Measurements from ENCODE around the gene TMEM106A.
"Not testable (repeated sequence)": the region's sequence is repeated elsewhere in the genome, so short reads cannot be mapped to it uniquely, and the experiment has no call there.

TMEM106A gene, protein sequence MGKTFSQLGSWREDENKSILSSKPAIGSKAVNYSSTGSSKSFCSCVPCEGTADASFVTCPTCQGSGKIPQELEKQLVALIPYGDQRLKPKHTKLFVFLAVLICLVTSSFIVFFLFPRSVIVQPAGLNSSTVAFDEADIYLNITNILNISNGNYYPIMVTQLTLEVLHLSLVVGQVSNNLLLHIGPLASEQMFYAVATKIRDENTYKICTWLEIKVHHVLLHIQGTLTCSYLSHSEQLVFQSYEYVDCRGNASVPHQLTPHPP

DNA sequence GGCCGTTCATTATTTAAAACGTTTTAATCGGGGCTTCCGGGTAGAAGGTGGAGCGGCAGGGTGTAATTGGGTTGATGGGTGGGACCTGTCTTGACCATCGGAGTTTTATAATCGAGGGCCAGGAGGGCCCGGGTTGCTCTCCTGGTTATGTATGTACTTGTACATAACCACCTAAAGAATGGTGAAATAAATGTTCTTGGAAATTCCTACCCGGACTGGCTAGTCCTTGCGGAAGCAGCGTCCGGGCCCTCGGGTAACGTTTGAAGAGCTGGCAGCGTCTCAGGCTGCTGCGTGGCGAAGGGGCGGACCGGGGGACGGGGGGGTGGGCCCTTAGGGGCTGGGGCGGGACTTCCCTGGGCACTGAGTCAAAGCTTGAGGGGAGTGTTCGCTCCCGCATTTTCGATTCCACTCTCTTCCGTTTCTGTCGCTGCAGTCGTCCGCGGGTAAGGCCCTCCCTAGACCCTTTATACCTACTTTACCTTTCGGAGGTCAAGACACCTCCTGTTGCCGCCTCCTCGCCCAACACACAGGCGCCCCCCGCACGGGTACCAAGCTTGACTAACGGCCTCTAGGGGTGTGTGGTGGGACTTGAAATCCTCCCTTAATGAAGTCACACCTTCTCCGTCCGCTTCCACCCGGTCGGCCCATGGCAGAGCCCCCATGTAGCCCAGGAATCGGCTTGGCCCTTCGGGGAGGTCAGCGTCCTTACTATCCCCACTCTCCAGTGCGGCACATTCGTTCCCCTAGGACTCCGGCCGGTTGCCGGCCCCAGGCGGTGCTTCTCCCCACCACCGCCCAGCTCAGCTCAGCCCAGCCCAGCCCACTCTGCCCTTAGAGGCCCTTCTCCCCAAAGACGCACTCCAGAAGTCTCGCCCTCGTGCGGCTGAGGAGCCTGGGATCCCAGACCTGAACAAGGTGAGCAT is at the start of gene TMEM106A:
Gene TMEM106A, plus strand, starts transcription at position 396 of the 923 bp plus-strand sequence. CDS start 1,167 bp downstream, outside the sequence.
- peak; percentile 83 for DNase-seq

DNA sequence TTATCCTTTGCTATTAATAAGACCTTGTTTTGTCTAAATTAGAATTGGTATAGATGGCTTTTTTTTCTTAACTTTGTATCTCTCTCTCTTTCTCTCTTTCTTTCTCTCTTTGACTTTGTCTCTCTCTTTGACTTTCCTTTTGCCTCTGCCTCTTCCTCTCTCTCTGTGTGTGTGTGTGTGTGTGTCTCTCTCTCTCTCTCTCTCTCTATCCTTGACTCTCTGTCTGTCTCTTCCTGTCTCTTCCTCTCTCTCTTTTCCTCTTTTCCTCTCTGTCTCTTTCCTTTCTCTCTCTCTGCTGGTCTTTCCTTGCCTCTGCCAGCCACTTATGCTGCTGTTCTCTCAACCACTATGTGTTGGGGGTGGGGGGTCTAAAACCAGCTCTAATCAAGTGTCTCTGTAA is 45.7 kb upstream of the TMEM106A start:
- DNase-seq, result not testable (repeated sequence)

DNA sequence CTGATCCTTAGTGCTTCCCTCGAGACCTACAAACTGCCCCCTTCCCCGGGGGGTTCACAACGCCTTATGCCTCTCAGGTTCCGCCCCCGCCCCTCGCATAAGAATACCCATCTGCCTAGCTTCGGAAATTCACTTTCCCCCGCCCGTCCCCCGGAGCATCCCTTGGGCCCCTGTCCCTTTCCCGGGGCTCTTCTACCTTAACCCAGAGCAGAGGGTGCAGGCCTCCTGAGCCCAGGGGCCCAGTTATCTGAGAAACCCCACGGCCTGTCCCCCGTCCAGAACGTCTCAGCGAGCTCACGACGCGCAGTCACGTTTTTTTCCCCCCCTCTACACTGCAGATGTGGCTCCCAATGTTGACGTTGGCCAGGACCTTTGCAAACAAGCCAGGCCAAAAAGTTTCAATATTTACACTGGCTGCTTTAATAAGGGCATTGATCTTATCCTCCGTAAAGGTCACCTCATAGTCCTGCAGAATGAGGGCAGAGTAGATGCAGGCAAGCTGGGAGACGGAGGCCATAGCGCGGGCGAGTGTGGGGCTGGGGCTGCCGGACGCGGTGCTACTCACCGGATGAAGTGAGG is 42.0 kb upstream of the TMEM106A start:
- peak; percentile 61 for DNase-seq

- DNase-seq, result peak; percentile 94
Observed at GRCh38 chr17:43170140-43170765, 41.4 kb upstream of the TMEM106A start.

DNA sequence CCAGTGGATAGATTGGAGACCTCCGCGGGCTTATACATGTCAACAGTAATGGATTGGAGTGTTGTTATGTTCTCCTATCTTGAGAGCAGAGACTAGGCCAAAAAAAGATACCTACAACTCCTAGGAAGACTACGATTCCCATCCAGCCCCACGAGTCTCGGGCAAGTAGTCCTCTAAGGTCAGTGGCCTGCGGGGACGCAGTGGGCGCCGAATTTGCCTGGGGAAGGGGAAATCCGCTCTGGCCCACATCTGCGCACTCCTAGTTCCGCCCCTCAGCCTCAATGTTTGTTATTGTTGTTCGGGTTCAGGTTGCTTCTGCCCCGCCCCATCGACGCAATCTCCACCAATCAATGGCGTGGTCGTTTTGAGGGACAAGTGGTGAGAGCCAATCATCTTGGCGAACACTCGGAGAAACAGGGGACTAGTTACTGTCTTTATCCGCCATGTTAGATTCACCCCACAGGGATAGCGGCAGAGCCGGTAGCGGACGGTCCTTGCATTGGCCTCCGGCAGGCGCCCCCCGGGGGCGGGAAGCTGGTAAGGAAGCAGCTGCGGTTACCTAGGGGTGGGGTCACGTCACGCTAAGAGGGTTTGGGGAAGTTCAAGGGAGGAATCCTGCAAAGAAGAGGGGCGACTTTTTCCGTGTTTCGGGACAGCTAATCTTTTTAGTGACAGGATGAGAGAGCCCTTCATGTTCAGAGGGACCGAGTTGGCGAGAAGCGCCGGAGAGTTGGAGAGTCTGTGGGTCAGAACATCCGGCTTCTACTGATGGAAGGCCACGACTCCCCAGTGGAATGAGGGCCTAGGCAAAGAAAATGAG is 40.7 kb upstream of the TMEM106A start, which contains the start of gene NBR1:
Gene NBR1, plus strand, starts transcription at position 449 of the 820 bp plus-strand sequence. CDS start 4,586 bp downstream, outside the sequence.
- peak; percentile 97 for DNase-seq

DNA sequence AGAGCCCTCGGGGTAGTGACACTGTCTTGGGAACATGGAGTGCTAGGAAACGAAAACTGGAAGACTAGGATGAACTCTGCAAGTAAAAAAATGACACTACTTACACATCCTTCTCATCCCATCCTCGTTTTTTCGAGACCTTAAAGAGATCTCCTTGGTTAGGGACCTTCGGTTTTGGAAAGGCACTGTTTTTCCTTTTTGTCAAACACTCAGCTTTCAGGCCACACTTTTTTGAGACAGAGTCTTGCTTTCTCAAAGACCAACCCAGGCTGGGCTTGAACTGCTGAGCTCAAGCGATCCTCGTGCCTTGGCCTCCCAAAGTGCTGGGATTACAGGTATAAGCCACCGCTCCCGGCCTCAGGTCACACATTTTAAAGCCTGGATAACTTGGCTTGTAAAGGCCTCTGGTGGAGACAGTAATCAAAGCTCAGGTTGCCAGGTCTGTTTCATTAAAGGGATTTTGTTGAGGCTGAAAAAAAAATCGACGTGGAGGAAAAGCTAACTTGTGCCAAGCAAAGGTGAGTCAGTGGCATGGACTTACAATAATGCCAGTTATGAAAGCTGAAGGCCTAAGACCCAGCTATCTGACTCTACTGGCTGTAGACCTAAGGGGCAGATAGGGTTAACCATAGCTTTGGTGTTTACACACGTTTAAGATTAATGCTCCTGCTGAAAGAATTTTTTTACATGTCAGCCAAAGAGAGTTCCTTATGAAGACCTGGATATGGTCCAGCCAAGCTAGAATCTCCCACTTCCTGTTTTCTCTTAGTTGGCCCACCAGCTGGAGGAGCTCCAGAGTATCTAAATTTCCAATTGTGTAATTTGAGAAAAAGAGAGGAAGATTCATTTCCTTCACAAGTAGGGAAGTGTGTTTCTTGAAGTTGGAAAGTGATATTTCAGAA is 39.8 kb upstream of the TMEM106A start:
- DNase-seq, result peak; percentile 67

DNA sequence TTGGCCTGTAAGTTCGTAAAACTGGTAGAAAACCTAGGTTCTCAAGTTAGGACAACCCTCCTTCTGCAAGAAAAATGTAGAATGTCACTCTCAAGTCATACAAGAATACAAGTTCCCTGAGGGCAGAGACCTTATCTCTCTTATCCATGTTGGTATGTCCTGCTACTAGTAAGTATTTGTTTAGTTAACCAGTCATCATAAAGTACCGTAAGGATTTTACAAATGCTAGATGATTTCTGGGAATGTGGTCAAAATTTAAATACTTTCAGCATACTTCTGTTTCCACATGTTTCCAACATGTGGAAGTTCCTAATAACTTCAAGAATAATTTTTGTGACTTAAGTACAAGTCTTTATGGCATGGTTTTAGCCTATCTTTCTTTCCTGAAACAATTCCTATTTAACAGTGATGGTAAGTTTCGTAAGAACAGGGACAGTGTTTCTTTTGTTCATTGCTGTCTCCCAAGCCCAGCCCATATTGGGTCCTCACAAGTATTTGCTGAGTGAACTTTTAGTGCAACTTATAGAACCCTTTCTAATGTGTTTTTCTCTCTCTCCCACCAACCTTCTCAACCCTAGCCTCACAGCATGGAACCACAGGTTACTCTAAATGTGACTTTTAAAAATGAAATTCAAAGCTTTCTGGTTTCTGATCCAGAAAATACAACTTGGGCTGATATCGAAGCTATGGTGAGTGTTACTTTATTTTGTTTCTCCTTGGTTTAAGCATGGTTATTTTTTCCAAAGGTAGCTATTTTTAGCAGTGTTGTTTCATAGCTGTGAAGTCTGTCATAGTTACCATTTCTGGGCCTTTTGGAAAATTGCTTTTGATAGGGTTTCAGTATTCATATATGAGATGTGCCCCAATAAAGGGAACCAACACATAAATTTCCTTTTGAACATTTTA is 36.2 kb upstream of the TMEM106A start:
- DNase-seq, result no peak

GRCh38 chr17:43176119-43176570 is 35.5 kb upstream of the TMEM106A start:
- DNase-seq, result peak; percentile 63

- no peak for DNase-seq
Observed at GRCh38 chr17:43183921-43184320, 27.8 kb upstream of the TMEM106A start.

DNA sequence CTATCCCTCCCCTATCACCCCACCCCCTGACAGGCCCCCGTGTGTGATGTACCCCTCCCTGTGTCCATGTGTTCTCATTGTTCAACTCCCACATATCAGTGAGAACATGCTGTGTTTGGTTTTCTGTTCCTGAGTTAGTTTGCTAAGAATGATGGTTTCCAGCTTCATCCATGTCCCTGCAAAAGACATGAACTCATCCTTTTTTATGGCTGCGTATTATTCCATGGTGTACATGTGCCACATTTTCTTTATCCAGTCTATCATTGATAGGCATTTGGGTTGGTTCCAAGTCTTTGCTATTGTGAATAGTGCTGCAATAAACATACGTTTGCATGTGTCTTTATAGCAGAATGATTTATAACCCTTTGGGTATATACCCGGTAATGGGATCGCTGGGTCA is 25.0 kb upstream of the TMEM106A start:
- not testable (repeated sequence) for DNase-seq

- no peak for DNase-seq
Observed at GRCh38 chr17:43193251-43193650, 18.4 kb upstream of the TMEM106A start.

DNA sequence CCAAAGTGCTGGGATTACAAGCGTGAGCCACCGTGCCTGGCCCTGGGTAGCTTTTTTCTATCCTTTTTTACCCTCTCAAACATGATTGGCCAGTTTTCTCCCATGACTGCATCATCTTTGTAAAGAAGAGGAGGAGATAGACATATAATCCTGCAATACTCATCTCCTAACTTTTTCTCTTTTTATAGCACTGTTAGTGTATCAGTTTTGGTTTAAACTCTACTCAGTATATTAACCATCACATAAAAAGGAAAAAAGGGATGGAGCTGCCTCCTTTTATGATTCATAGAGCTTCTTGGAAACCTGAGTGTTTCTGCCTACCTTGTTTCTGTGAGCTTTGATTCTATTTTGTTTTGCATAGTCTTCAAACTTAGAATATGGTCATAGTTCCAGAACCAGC is 12.0 kb upstream of the TMEM106A start:
- no peak for DNase-seq

GRCh38 chr17:43200127-43200526 is 11.5 kb upstream of the TMEM106A start:
- no peak for DNase-seq

DNA sequence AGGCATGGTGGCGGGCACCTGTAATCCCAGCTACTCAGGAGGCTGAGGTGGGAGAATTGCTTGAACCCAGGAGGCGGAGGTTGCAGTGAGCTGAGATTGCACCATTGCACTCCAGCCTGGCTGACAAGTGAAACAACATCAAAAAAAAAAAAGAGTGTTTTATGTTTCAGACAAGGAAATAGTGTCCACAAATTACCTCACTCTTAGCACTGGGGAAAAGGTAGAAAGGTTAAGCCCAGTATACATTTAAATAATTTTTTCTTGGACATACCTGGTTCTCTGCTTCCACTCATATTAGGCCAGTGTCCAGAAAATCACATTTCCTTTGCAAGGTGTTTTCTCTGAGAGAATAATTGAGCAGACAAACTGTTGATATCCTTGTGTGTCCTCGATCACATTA is 8.7 kb upstream of the TMEM106A start:
- not testable (repeated sequence) for DNase-seq

DNA sequence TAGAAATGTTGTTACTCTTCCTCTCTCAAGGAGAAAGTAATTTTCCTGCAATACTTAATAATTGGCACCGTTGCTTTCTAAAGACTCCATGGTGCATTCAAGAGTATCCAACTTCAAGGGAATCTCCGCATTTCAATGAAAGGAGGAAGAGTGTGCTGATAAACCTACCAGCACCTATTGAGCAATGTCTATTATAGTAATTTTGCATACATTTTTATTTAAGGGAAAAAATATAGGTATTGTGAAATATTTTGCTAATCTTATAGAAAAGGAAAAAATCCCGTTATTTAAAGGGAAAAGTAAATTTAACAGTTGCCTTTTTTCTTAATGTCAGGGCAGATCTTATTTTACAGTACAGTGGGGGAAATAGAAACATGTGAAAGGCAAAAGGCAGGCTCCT is 1.1 kb upstream of the TMEM106A start:
- DNase-seq, result no peak

- peak; percentile 34 for DNase-seq
Observed at GRCh38 chr17:43211123-43211479, 574 bp upstream of the TMEM106A start.

GRCh38 chr17:43212641-43213490 is 1.2 kb downstream of the TMEM106A start:
- peak; percentile 46 for DNase-seq

- DNase-seq, result no peak
Observed at GRCh38 chr17:43213545-43213944, 1.9 kb downstream of the TMEM106A start.

DNA sequence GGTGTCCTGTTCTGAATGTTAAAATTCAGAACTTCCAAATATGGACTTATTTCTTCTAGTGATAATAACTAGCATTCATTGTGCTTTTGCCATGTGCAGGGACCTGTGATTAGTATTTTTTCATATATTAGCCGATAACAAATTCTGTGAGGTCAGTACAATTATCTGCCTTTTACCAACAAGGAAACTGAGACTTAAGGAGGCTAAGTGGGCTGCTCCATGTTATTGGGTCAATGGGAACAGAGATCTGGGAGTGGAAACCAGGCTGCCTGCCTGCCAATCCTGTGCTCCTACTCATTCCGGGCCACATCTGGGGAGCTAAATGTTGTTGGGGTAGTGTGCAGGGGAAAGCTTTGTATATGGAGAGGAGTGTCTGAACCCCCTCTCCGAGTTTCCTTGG is 3.7 kb downstream of the TMEM106A start:
- DNase-seq, result no peak

All from RPMI8226 (cell line).